ENCODE results near the gene TTF2.

DNA sequence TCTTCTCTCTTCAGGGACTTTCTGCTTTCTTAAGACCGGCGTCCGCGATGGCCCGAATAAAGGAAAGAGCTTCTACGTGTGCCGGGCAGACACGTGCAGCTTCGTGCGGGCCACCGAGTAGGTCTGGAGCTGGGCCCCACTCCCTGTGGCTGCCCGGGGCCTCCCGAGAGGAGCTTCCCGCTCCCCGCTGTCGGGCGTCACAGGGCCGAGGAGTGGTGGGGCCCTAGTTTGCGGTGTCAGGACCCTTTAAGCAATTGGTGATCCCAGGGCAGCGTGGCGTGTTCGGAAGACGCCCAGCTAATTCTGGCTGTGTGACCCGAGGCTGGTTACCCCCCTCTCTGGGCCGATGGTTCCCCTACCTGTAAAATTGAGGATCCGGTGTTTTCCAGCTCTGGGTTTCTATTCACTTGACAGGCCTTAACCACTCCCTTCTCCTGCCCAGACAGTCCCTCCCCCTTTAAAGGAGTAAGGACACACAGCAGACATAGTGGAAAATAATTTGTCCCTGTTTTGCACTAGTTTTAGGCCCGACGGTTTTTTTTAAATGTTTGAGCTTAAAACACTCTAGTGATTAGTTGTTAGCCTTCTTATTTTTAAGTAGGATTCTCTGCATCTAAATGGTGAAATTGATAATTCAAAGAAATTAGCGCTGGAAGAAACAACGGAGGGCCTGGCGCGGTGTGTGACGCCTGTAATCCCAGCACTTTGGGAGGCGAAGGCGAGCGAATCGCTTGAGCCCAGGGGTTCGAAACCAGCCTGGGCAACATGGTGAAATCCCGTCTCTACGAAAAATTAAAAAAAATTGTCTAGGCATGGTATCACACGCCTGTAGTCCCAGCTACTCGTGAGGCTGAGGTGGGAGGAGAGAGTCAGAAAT is 553 bp downstream of the TTF2 start:
- TF ChIP-seq EZH2 (IDR thresholded peaks at IDR 0.05) (no peak), POLR2AphosphoS5 (IDR thresholded peaks at IDR 0.05; ENCODE audit: borderline replicate concordance, low read depth, low read length) (no peak), FOXP2 (optimal IDR thresholded peaks at IDR 0.05; ENCODE audit: control extremely low read depth, extremely low read length, insufficient read depth) (no peak)
